WTC11 (cell line): ENCODE measurements around the gene C19orf25.

Source experiments
- SMAD3 ChIP-seq: sonication (generic); formaldehyde crosslinking; IDR thresholded peaks from 2 replicates; pipeline ENCODE4 v1.8.0; 2022; ENCODE audit warnings: missing genetic modification reagents, mild to moderate bottlenecking, borderline replicate concordance
- TF ChIP-seq, protein P1 (sequence below): sonication (generic); formaldehyde crosslinking; IDR thresholded peaks from 2 replicates; pipeline ENCODE4 v1.8.1; 2023; ENCODE audit warnings: mild to moderate bottlenecking, missing genetic modification reagents
- TF ChIP-seq, protein P2 (sequence below): sonication (generic); formaldehyde crosslinking; IDR thresholded peaks from 2 replicates; pipeline ENCODE4 v1.8.1; 2023; ENCODE audit warnings: mild to moderate bottlenecking, moderate library complexity, missing genetic modification reagents

DNA sequence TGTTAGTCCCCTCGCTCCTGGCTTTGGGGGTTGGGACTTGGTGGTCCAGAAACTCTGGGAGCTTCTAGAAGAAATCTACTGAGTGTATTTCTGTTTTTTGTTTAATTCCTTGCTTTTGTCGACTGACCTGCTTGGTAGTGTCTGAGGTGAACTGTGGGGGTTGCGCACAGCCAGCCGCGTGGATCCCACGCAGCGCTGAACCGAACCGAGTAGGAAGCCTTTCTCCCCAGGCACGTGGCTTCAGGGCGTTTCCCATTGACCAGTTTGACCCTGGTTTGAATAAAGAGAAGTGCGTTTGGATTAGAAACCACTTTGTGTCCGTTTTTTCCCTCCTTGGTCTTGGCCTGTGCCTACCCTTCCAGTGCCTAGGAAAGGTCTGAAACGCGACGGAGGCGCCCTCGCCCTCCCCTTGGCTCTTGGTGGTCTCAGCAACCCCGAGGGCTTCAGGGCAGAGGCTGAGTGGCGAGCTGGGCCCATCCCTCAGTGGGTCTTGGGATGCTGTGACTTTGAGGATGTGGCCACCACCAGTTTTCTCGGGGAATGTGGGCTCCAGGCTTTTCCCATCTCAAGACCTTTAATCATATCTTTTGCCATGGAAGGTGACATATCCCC lies 43.5 kb downstream of the C19orf25 start:
- TF ChIP-seq SMAD3 (CRISPR knock-in tag) = no peak
- TF ChIP-seq, protein P1, sequence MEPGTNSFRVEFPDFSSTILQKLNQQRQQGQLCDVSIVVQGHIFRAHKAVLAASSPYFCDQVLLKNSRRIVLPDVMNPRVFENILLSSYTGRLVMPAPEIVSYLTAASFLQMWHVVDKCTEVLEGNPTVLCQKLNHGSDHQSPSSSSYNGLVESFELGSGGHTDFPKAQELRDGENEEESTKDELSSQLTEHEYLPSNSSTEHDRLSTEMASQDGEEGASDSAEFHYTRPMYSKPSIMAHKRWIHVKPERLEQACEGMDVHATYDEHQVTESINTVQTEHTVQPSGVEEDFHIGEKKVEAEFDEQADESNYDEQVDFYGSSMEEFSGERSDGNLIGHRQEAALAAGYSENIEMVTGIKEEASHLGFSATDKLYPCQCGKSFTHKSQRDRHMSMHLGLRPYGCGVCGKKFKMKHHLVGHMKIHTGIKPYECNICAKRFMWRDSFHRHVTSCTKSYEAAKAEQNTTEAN (CRISPR knock-in tag) = no peak
- TF ChIP-seq, protein P2, sequence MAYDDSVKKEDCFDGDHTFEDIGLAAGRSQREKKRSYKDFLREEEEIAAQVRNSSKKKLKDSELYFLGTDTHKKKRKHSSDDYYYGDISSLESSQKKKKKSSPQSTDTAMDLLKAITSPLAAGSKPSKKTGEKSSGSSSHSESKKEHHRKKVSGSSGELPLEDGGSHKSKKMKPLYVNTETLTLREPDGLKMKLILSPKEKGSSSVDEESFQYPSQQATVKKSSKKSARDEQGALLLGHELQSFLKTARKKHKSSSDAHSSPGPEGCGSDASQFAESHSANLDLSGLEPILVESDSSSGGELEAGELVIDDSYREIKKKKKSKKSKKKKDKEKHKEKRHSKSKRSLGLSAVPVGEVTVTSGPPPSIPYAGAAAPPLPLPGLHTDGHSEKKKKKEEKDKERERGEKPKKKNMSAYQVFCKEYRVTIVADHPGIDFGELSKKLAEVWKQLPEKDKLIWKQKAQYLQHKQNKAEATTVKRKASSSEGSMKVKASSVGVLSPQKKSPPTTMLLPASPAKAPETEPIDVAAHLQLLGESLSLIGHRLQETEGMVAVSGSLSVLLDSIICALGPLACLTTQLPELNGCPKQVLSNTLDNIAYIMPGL (CRISPR knock-in tag) = no peak
